Body of pancreas (tissue), 4 donors: ENCODE data around the gene PRDM8.

Source experiments
- POLR2A ChIP-seq, 3 donors: fragments of 450-650 bp; IDR thresholded peaks; one replicate each; pipeline ENCODE4 v1.6.1; 2016; ENCODE audit warnings: antibody characterized with exemption in 3 of 3, mild to moderate bottlenecking in 2 of 3
- TF ChIP-seq, protein P1 (sequence below), 7 experiments: fragments of 450-650 bp in 4 of 7; fragments of 200-600 bp in 3 of 7; sonication (generic) in 3 of 7; IDR thresholded peaks; one replicate each; pipeline ENCODE4 v1.5.1; 2016 to 2019; ENCODE audit warnings: antibody characterized with exemption in 7 of 7

DNA sequence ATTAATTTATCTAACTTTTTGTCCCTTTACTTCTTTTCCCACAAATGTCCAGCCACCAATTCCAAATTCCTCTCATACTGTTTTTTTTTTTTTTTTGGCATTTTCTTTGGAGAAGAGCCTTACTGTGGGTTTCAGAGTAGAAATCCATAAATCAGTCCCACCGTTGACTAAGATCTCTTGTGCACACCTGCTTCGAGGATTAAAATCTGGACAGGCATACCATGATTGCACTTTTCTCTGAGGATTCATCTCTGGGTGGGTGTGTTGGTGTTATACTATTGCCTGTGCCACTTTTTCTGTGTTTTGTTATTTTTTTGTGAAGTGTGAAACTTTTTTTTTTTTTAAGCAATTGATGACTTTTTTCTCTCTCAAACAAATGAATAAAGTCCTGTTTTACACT is 13.2 kb downstream of the PRDM8 start:
- no peak for TF ChIP-seq POLR2A (IDR thresholded peaks at IDR 0.05)
- TF ChIP-seq, protein P1, sequence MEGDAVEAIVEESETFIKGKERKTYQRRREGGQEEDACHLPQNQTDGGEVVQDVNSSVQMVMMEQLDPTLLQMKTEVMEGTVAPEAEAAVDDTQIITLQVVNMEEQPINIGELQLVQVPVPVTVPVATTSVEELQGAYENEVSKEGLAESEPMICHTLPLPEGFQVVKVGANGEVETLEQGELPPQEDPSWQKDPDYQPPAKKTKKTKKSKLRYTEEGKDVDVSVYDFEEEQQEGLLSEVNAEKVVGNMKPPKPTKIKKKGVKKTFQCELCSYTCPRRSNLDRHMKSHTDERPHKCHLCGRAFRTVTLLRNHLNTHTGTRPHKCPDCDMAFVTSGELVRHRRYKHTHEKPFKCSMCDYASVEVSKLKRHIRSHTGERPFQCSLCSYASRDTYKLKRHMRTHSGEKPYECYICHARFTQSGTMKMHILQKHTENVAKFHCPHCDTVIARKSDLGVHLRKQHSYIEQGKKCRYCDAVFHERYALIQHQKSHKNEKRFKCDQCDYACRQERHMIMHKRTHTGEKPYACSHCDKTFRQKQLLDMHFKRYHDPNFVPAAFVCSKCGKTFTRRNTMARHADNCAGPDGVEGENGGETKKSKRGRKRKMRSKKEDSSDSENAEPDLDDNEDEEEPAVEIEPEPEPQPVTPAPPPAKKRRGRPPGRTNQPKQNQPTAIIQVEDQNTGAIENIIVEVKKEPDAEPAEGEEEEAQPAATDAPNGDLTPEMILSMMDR (IDR thresholded peaks at IDR 0.05) = no peak
